Erythroblast (primary cell): Measurements from ENCODE around the gene GRIK4.

Experiments used
- GATA1 ChIP-seq: IDR thresholded peaks from 2 replicates; pipeline ENCODE4 v1.6.1; 2011; ENCODE audit warnings: low read depth, mild to moderate bottlenecking, control low read depth, low read length, moderate library complexity
- POLR2A ChIP-seq: IDR thresholded peaks from 2 replicates; pipeline ENCODE4 v1.6.1; 2011; ENCODE audit warnings: mild to moderate bottlenecking, low read length

- no peak for TF ChIP-seq POLR2A
- TF ChIP-seq GATA1: no peak
Observed at GRCh38 chr11:120749395-120749794, 237.8 kb downstream of the GRIK4 start.
